HG02852 (cell line): ENCODE measurements around the gene TEDC1.

Experiments used
- ATAC-seq: cut with Tn5 transposase; IDR thresholded peaks from one replicate; pipeline ENCODE4 v1.9.1; 2021; ENCODE audit warnings: mild to moderate bottlenecking, moderate library complexity; ENCODE audit not compliant: unreplicated experiment

Gene TEDC1

DNA sequence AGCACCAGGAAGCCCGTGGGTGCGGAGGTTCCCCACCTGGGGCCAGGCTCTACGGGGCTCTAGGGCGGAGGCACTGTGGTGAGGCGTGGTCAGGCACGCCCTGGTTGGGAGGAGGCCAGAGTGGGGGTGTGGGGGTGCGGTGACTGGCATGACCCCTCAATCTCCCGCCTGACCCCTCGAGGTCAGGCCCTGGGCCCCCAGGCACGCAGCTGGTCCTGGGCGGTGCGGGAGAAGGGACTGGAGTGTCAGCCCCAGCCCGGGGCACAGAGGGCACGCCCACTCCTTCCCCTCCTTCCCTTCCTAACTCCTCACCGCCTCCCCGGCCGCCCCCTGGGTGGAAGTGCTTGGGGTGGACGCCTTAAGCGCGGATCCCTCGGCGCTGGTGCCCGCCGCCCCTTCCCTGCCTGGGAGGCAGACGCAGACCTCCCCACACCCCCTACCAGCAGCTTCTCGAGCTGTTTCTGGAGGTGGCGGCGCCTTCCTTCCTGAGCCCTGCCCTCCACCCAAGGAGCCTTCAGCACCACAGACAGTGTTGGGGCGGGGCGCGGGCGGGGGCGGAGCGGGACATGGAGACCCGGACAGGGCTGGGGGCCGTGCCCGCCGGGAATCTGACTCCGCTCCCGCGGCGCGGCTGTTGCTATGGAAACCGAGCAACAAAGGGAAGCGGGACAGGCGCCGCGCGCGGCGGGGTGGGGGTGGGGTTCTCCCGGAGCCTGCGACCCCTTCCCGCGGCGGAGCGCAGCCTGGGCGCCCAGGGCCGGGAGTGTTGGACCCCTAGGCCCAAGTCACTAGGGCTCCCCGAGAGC, 17.2 kb upstream of the TEDC1 start:
- no peak for ATAC-seq

DNA sequence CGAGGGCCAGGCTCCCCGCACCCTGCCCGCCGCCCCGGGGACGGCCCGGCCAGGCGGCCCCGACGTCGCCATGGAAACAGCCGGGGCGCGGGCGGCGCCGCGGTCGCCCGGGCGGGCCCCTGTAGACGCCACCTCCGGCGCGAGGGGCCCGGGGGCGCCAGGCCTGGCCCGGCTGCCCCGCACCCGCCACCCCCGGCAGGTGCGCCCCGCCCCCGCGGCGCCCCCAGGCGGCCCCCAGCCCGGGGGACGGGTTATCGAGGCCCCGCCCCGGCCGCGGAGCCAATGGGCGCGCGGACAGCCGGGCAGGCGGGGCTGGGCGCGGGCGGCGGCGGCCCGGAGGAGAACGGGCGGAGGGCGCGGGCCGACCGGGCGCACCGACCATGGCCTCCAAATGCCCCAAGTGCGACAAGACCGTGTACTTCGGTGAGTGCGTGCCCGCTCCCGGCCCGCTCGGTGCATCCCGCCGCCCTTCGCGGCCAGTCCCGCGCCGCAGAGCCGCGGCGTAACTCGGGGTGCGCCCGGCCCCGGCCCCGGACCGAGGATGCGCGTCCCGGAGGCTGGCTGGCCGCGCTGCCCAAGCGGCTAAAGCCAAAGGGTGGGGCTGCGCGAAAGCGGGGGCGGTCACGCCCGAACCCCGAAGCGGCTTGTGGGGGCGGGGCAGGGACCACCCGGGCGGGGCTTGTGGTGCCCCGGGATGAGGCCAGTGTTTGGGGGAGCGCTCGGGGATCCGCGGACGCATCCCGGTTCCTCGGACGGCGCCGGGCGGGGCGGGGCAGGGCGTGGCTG, 16.4 kb upstream of the TEDC1 start, which contains the start of gene CRIP2:
TSS of gene CRIP2 (plus strand) at position 339 of the 786 bp plus-strand sequence. CDS start at position 381, 42 bp downstream.
- no peak for ATAC-seq

DNA sequence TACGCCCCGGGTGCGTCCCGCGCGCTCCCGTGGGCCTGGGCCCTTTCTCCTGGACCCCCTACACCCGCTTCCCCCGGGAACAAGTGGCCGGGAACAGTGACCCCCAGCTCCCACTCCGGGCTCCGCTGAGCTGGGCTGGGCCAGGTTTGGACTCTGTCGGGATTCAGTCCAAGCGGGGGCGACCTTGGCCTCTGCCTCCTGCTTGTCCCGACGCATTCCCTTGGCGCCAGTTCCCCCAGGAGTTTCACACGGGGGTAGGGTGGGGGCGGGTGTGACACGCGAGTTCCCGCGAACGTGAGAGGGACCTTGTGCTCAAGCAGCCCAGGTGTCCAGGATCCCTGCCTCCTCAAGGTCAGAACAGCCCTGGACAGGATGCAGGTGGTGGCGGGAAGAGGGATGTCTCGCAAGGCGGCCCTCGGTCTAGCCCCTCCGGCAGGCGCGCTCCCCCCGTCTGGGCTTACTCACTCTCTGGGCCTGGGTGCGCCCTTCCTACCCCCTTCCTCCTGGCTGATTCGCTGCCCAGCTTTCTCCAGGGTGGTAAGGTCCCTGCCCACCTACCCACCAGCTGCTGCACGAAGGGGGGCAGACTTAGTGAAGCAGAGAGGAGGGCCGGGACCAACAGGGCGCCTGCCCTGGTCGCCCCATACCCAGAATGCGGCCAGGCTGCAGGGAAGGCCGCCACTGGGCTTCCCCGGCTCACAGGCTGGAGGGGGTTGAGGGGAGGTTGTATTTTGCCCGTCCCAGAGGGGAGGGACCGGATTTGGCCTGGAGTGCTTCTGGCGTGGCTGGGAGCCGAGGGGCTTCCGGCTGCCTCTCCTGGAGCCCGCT, 15.6 kb upstream of the TEDC1 start:
- ATAC-seq = no peak

DNA sequence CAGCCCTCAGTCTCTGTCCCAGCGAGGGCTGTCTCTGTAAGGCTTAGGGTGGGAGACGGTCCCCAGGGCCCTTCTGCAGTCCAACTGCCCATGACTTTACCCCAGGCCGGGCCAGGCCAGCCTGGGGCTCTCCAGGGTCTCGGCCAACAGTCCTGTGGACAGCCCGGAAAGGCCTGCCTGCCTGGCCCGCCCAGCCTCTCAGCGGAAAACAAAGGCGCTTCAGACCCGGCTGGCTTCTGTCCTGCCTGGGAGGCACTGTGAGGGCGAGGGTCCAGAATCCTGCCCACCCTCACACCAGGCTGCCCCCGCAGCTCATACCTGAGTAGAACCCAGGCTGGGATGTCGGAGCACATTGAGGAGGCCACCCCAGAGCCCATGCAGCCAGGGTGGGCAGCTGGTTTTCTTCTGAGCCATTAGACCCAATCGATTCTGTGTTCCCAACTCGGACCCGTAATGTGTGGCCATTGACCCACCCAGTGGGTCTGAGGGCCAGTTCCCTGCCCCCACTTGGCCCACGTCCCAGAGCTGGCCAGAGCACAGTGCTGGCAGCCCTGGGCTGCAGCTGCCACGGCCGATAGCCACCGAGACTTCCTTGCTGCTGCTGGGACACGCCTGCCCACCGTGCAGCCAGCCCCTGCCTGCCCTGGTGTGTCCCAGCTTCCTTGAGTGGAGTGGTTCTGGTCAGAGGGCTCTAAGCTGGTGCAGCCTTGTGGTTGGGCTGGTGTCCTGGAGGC, 14.8 kb upstream of the TEDC1 start:
- ATAC-seq = no peak

DNA sequence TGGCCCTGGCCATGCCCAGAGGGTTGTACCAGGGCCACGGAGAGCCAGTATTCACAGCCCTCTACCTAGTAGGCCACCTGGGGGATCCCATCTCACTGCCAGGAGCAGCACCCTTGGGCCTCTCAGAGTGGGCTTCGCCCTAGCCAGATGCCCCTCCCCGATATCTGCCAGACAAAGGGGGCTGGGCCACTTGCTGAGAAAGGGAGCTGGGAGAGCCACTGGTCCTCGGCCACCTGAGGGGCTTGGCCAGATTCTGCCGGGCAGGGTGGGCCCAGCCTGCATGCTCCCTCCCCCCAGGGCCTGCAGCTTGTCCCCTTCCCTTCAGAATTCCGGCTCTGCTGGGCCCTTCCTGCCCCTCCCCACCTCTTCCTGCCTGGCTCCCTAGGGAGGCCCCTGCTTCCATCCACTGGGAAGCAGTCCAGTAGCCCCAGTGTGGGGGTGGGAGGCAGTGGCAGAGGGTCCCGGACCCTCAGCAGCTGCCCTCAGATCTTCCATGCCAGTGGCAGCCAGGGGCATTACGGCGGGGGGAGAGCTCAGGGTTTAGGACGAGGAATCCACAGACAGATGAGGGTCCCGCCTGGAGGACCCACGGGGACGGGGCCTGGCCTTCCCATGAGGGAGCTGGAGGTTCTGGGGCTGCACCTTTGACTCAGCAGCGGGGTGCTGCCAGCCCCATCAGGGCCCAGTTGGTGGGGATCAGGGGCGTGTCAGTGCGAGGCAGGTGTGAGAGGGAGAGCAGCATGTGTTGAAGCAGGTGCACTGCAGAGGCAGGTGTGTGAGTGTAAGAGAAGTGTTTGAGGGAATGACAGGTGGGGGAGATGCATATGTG, 14.0 kb upstream of the TEDC1 start:
- no peak for ATAC-seq

DNA sequence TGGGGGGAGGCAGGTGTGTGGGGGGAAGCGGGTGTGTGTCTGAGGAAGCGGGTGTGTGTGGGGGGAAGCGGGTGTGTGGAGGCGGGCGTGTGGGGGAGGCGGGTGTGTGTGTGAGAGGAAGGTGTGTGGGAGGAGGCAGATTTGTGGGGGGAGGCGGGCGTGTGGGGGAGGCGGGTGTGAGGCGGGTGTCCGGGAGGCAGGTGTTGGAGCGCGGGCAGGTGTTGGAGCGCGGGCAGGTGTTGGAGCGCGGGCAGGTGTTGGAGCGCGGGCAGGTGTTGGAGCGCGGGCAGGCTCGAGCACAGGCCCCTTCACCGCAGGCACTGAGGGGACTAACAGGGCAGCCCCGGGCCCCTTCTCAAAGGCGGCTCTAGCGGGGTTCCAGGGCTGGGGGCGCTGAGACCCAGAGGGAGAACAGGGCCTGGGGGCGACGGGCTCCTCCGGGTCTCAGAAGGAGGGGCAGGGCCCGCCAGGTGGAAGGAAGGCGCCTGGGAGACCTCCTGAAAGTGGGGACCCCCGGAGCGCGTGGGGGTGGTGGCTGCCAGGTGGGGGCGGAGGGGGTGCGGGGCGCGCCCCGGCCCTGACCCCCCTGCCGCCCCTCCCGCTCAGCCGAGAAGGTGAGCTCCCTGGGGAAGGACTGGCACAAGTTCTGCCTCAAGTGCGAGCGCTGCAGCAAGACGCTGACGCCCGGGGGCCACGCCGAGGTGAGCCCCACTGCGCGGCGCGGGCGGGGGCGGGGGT, 13.2 kb upstream of the TEDC1 start:
- ATAC-seq = no peak

DNA sequence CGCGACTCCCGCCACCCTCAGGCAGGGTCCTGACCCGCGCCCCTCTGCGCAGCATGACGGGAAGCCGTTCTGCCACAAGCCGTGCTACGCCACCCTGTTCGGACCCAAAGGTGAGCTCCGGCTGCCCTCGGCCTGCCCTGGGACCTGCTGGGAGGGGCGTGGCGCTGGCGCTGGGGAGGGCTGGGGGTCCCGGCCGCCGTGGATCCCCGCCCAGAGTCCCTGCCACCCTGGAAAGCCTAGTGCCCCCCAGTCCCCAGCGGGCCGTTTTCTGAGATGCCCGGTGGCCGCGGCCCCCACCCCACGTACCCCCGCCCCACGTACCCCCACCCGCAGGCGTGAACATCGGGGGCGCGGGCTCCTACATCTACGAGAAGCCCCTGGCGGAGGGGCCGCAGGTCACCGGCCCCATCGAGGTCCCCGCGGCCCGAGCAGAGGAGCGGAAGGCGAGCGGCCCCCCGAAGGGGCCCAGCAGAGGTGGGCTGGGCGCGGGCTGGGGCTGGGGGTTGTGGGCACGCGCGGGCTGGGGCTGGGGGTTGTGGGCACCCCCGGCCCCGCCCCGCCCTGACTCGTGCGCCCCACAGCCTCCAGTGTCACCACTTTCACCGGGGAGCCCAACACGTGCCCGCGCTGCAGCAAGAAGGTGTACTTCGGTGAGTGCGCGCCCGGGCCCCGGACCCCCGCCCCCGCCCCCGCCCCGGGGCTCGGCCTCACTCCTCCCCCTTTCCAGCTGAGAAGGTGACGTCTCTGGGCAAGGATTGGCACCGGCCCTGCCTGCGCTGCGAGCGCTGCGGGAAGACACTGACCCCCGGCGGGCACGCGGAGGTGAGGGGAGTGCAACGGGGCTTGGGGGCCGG, 12.4 kb upstream of the TEDC1 start:
- ATAC-seq = no peak

DNA sequence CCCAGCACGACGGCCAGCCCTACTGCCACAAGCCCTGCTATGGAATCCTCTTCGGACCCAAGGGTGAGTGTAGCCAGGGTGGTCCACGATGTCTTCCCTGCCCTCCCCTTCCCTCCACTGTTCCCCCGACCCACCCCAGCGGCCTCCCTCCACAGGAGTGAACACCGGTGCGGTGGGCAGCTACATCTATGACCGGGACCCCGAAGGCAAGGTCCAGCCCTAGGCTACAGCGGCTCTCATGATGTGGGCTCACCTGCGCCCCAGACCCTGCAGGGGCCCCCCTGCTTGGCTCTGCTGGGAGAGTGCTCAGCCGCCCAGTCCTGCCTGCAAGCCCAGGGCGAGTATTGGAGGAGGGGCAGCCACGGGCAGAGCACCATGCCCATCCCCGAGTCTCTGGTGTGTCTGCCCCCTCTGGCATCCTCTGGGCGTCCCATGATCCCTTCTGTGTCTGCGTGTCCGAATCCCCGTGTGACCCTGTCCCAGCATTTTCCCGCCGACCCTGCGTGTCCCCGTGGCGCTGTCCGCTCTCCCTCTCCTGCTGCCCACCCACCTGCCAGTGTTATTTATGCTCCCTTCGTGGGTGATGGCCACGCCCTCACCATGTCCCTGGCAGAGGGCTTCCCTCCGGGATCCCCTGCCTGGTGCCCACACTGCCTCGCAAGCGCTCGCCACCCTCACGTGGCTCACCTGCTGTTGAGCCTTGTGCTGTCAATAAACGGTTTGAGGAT, 11.5 kb upstream of the TEDC1 start:
- no peak for ATAC-seq

DNA sequence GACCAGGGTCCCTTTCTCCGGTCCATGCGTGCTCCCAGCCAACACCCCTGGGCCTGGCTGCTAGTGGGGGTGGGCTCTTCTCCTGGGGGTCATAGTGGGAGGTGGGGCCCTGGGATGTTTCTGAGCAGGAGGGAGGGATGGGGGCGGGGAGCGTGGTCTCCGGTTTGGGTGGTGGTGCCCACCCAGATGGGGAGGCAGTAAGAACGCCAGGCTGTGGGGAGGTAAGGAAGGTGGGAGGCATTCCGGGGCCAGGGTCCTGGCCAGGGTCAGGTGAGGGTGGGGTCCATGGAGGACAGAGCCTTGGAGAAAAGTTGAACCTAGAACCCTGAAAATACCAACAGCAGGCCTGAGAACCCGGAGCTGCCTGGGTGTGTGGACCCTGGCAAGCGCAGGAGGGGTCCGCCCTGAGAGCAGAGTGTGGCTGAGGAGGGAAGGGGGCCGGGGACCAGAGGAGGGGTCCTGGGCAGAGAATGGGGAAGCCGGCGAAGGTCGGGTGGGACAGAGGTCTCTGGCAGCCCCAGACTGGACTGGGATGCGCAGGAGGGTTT, 10.8 kb upstream of the TEDC1 start:
- no peak for ATAC-seq

DNA sequence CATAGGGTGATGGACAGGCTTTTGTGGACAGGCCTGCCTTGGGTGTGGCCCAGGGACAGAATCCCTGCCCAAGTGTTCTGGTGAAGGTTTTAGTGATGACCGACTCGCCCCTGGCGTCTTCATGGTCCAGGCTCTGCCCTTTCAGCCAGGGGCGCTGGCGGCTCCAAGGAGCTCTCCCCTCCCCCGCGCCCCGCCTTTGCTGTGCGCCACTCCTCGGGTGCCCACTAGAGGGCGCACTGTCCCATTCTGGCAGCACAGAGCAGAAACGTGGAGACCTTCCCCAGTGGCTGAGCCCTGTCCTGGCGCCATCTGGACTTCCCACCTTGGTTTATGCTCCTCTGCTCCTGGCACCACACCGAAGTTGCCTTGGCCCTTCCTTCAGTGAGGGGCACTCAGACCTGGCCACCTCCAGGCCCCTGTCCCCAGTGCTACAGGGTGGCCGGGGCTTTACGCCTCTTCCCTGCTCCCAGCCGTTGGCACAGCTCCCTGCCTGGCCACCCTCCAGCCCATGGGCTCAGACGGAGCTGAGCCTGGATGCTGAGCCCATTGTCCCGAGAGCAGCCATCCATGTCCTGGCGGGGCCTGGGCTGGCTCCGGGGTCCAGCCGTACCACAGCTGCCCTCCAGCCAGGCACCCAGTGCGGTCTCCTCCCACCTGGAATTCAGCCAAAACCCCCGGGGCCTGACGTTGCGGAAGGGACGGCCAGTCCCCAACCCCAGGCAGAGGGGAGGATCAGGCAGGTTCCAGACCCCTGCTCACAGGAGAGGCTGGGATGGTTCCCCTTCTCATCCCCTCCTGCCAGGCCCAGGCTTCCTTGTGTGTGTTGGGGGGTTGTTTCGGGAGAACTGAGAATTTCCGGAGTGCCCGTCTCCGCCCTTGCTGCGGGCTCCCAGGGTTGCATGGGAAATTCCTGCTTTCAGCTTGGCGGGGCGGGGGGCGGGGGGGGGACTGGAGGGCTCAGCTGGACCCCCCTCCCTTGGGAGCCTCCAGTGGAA, 9.9 kb upstream of the TEDC1 start:
- ATAC-seq = no peak

DNA sequence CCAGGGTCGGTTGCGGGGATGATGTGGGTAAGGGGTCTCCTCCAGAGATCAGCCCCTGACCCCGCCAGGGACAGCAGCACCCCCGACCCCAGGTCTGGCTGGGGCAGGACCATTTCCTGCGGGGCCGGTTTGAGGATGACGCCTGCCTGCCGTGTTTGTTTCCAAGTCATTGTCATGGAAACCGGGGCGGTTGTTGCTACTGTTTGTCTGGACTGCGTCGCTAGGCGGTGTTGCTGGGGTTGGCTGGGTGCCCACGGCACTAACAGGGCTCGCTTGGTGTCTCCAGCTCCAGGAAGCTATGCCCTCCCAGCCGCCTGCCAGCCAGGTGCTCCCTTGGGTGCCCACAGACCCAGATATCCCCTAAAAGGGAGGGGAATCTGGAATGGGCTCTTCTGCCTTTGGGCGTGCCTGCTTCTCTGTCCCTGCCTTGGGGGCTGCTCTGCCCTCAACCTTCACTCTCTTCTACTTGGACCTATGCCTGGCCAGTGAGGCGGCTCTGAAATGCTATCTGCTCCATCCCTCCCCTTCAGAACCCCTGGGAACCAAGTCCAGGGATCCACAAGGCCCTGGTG, 9.1 kb upstream of the TEDC1 start:
- no peak for ATAC-seq

DNA sequence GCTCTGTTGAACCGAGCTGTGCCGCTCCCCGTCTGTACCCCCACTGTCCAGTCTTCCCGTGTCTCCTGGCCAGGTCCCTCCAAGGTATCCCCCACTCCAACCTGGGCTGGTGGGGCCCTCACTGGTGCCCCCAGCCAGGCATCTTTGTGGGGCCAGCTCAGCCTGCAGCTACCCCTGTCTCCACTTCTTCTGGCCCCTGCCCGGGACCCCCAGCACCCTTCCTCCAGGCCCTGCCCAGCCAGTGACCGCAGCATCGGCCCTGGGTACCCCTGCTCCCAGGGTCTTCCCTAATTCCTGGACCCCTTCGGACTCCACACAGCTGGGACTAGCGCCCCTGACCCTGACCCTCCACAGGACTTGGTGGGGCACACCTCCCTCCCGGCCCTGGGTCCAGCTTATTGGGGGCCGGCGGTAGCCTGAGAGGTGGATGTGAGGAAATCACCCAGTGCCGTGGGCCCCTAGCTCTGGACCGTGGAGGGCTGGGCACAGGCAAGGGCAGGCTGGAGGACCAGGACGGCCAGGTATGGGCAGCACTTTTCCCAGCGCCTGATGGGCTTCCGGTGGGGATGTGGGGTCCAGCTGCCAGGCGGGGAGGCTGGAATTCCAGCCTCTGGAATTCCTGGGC, 8.4 kb upstream of the TEDC1 start:
- ATAC-seq = no peak

DNA sequence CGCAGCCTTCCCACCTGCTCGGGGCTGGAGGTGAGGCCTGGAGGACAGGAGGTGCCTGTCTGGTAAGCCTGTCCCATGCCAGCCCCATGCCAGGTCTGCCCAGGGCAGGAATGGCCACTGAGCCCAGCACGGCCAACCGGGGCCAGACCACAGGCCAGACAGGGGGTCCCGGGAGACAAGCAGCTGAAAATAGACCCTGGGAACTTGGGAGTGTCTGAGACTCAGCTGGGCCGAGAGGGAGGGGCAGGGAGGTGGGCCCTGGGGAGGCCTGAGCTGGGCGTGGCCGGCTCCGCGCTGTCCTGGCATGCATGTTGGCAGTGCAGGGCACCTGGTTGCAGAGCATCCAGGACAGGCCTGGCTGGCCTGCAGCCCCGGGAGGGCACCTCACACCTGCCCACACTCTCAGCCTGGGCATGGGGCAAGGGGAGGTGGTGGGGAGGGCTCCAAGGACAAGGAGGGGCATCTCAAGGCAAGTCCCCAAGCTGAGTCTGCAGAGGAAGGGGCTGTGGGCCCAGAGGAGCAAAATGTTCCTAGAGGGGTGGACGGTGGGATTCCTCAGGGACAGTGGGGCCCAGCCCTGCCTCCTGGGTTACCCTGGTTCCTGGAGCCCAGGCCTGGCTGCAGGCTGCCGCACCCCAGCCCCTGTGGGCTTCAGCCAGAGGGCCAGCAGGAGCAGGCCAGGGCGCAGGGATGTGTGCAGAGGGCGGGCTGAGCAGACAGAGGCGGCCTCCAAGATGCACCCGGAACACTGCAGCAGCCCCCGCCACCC, 7.6 kb upstream of the TEDC1 start:
- ATAC-seq = no peak
